Stimulated activated CD4-positive, alpha-beta T cell treated with anti-CD3 and anti-CD28 coated beads, Interleukin-4, amount 100 ng/mL, for 1 hour (primary cell): ENCODE measurements around the gene SMCR8.
"Not testable (repeated sequence)": the region's sequence is repeated elsewhere in the genome, so short reads cannot be mapped to it uniquely, and the experiment has no call there.

Experiments used
- DNase-seq: peaks from one replicate; pipeline ENCODE4 v3.0.0-alpha.2; 2020

The SMCR8 gene

GRCh38 chr17:18363101-18364049 lies 48.3 kb downstream of the SMCR8 start, which contains the start of gene SHMT1:
TSS of gene SHMT1 (minus strand) at chr17:18363550. CDS start at chr17:18355981, 7,569 bp downstream.
- DNase-seq, result peak; percentile 91

DNA sequence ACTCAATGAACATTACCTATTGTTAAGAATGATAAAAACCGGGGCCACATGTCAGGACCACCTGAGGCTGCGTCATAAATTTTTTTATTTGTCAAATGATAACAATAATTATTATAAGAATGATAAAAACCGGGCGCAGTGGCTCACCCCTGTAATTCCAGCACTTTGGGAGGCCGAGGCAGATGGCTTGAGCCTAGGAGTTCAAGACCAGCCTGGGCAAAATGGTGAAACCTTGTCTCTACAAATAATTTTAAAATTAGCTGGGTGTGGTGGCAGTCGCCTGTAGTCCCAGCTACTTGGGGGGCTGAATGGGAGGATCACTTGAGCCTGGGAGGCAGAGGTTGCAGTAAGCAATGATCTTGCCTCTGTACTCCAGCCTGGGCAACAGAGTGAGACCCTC lies 49.1 kb downstream of the SMCR8 start:
- no peak for DNase-seq

DNA sequence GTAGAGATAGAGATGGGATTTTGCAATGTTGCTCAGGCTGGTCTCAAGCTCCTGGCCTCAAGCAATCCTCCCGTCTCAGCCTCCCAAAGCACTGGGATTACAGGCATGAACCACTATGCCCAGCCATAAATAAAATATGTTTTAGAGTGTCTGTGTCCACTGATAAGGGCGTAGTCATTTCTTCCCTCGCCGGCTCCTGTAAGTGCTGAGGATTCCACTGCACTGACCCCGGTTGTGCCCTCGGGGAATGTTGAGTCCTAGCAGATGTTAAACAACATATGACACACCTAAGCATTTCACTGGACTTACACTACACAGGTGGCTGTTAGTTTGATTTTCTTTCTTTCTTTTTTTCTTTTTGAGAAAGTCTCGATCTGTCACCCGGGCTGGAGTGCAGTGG lies 53.9 kb downstream of the SMCR8 start:
- no peak for DNase-seq

DNA sequence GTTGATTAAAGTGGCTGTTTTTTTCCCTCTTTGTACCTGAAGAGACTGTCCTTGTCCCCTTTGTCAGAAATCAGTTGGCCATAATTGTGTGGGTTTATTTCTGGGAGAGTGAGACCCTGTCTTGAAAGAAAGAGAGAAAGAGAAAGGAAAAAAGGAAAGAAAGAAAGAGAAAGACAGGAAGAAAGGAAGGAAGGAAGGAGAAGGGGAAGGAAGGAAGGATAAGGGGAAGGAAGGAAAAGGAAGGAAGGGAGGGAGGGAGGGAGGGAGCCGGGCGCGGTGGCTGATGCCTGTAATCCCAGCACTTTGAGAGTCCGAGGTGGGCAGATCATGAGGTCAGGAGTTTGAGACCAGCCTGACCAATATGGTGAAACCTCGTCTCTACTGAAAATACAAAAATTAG lies 55.7 kb downstream of the SMCR8 start:
- DNase-seq, result no peak

- no peak for DNase-seq
Observed at GRCh38 chr17:18371455-18371854, 56.4 kb downstream of the SMCR8 start.

GRCh38 chr17:18373181-18373580 lies 58.1 kb downstream of the SMCR8 start:
- not testable (repeated sequence) for DNase-seq

DNA sequence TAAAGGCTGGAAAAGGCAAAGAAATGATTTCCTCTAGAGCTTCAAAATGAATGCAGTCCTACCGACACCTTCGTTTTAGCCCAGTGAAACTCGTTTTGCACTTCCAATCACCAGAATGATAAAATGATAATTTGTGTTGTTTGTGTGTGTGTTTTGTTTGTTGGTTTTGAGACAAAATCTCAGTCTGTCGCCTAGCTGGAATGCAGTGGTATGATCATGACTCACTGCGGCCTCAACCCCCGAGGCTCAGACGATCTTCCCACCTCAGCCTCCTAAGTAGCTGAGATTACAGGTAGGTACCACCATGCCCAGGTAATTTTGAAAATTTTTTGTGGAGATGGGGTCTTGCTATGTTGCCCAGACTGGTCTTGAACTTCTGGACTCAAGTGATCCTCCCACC lies 59.1 kb downstream of the SMCR8 start:
- no peak for DNase-seq
